Measurements from ENCODE around the gene CNTROB. TPM values are rescaled to one million over a fixed set of nuclear protein-coding genes. Genes with fewer than 3 reads are reported as not detected.

CNTROB gene
- total RNA-seq, 2 experiments from 2014 or later, result 55.4 to 72.3 TPM

DNA sequence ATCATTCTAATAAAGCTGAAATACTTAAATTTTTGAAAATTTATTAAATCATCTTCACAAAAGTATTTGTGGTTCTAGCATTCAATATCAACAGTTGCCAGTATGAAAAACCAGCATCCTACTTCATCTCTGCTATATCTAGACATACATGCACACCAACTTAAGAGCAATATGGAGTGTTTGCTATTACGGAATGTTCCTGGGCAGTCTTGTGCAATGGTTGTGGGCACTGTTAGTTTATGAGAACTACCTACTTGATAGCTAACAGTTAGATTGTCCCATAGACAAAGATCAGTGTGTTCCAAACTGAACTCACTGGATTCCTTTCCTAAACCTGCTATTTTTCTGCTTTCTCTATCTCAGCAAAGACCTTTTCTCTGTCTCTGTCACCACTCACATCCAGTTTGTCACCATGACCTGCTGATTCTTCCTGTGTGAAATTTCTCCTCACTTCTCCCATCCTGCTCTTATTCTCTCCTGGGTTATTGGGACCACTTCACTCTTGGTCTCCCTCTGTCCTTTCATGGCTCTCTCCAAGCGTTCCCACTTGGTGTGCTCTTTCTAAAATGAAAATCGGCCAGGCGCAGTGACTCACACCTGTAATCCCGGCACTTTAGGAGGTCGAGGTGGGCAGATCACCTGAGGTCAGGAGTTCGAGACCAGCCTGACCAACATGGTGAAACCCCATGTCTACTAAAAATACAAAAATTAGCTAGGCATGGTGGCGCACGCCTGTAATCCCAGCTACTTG lies 27.7 kb downstream of the CNTROB start:
- ChIA-PET POLR2A (no interaction called here), CTCF (ENCODE audit: unreplicated experiment) (no interaction called here)
- Histone ChIP-seq H3K36me3 (ENCODE audit: insufficient read depth, low read length) (no peaks in the 10 kb centered on the region), H3K9me3 (ENCODE audit: low read length) (no peaks in the 10 kb centered on the region), H3K4me2 (ENCODE audit: low read length) (no peak overlapping the region), H3K79me2 (ENCODE audit: insufficient read depth, low read depth, low read length) (no peaks in the 10 kb centered on the region), H3K4me1 (ENCODE audit: insufficient read depth, low read length, poor library complexity, severe bottlenecking) (no peaks in the 10 kb centered on the region), H3K27ac (ENCODE audit: low read depth, low read length, poor library complexity, severe bottlenecking) (no peak overlapping the region), H2AFZ (ENCODE audit: low read length) (no peak overlapping the region), H3K9me2 (ENCODE audit: insufficient read depth, low read length) (no peaks in the 10 kb centered on the region), H3K4me3 (ENCODE audit: low read depth, low read length, poor library complexity, severe bottlenecking) (no peak overlapping the region), H4K20me1 (ENCODE audit: insufficient read depth, low read length) (no peaks in the 10 kb centered on the region)
- TF ChIP-seq EZH2phosphoT487 (IDR thresholded peaks at IDR 0.05; ENCODE audit: borderline replicate concordance, low read depth, low read length), result no peak
- TF ChIP-seq, protein P1, sequence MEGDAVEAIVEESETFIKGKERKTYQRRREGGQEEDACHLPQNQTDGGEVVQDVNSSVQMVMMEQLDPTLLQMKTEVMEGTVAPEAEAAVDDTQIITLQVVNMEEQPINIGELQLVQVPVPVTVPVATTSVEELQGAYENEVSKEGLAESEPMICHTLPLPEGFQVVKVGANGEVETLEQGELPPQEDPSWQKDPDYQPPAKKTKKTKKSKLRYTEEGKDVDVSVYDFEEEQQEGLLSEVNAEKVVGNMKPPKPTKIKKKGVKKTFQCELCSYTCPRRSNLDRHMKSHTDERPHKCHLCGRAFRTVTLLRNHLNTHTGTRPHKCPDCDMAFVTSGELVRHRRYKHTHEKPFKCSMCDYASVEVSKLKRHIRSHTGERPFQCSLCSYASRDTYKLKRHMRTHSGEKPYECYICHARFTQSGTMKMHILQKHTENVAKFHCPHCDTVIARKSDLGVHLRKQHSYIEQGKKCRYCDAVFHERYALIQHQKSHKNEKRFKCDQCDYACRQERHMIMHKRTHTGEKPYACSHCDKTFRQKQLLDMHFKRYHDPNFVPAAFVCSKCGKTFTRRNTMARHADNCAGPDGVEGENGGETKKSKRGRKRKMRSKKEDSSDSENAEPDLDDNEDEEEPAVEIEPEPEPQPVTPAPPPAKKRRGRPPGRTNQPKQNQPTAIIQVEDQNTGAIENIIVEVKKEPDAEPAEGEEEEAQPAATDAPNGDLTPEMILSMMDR (conservative IDR thresholded peaks at IDR 0.05; ENCODE audit: low read length), result no peak
- no peak for DNase-seq (ENCODE audit: low spot score)
- BruUV-seq (replicated peaks), result no TSS peak
- intact Hi-C loops (cut with micrococcal nuclease; ENCODE audit: unreplicated experiment), result no loop called here

DNA sequence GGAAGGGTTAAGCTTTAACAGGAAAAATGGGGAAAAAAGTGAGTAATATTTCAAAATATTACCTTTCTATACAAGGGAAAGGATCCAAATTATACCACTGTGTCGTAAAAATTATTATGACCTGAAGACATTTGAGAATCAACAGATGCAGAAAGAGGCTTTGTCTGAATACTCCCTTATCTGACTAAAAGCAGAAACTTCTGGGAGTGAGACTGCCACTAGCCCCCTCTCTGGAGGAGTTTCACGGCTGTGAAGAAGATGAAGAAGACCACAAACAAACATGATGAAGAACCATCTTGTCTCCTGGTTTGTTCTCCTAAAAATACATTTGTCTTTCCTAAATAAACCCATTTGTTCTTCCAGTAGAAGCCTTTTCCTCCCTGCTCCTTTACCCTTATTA lies 29.4 kb downstream of the CNTROB start:
- no peaks in the 10 kb centered on the region for H3K4me1 ChIP-seq (ENCODE audit: insufficient read depth, low read length, poor library complexity, severe bottlenecking)
- H2AFZ ChIP-seq (ENCODE audit: low read length), result no peak overlapping the region
- intact Hi-C loops (cut with micrococcal nuclease; ENCODE audit: unreplicated experiment), result no loop called here
- POLR2A ChIA-PET, result no interaction called here
- no peaks in the 10 kb centered on the region for H3K9me2 ChIP-seq (ENCODE audit: insufficient read depth, low read length)
- H3K9me3 ChIP-seq (ENCODE audit: low read length), result no peaks in the 10 kb centered on the region
- DNase-seq (ENCODE audit: low spot score), result no peak
- no peaks in the 10 kb centered on the region for H3K79me2 ChIP-seq (ENCODE audit: insufficient read depth, low read depth, low read length)
- BruUV-seq (replicated peaks), result no TSS peak
- H3K4me2 ChIP-seq (ENCODE audit: low read length), result no peak overlapping the region
- H4K20me1 ChIP-seq (ENCODE audit: insufficient read depth, low read length), result no peaks in the 10 kb centered on the region
- no peak overlapping the region for H3K4me3 ChIP-seq (ENCODE audit: low read depth, low read length, poor library complexity, severe bottlenecking)
- H3K36me3 ChIP-seq (ENCODE audit: insufficient read depth, low read length), result no peaks in the 10 kb centered on the region
- TF ChIP-seq, protein P1 (conservative IDR thresholded peaks at IDR 0.05; ENCODE audit: low read length), result no peak
- no peak overlapping the region for H3K27ac ChIP-seq (ENCODE audit: low read depth, low read length, poor library complexity, severe bottlenecking)
- CTCF ChIA-PET (ENCODE audit: unreplicated experiment), result no interaction called here

- ChIA-PET POLR2A (no interaction called here), CTCF (ENCODE audit: unreplicated experiment) (no interaction called here)
- Histone ChIP-seq H3K9me3 (ENCODE audit: low read length) (no peaks in the 10 kb centered on the region), H3K9me2 (ENCODE audit: insufficient read depth, low read length) (no peaks in the 10 kb centered on the region), H3K4me2 (ENCODE audit: low read length) (no peak overlapping the region), H3K36me3 (ENCODE audit: insufficient read depth, low read length) (no peaks in the 10 kb centered on the region), H2AFZ (ENCODE audit: low read length) (no peak overlapping the region), H3K4me1 (ENCODE audit: insufficient read depth, low read length, poor library complexity, severe bottlenecking) (no peaks in the 10 kb centered on the region), H4K20me1 (ENCODE audit: insufficient read depth, low read length) (no peaks in the 10 kb centered on the region), H3K79me2 (ENCODE audit: insufficient read depth, low read depth, low read length) (no peaks in the 10 kb centered on the region), H3K4me3 (ENCODE audit: low read depth, low read length, poor library complexity, severe bottlenecking) (no peak overlapping the region), H3K27ac (ENCODE audit: low read depth, low read length, poor library complexity, severe bottlenecking) (no peak overlapping the region)
- intact Hi-C loops (cut with micrococcal nuclease; ENCODE audit: unreplicated experiment), result no loop called here
- DNase-seq (ENCODE audit: low spot score), result no peak
- BruUV-seq (replicated peaks), result no TSS peak
- TF ChIP-seq, protein P1 (conservative IDR thresholded peaks at IDR 0.05; ENCODE audit: low read length), result no peak
- TF ChIP-seq EZH2phosphoT487 (IDR thresholded peaks at IDR 0.05; ENCODE audit: borderline replicate concordance, low read depth, low read length), result no peak
Measured at GRCh38 chr17:7967751-7968150, 35.7 kb downstream of the CNTROB start.
